Stimulated activated CD8-positive, alpha-beta memory T cell treated with anti-CD3 and anti-CD28 coated beads, Interleukin-7, amount 100 ng/mL, for 48 hours (primary cell): Measurements from ENCODE around the gene ARID3A.
"Not testable (repeated sequence)": the region's sequence is repeated elsewhere in the genome, so short reads cannot be mapped to it uniquely, and the experiment has no call there.

ENCODE experiments used
- DNase-seq, 2 donors: peaks; one replicate each; pipeline ENCODE4 v3.0.0-alpha.2; 2020; ENCODE audit warnings: low read depth in 1 of 2; ENCODE audit errors: extremely low read depth in 1 of 2

The ARID3A gene

GRCh38 chr19:891421-892200, 34.2 kb upstream of the ARID3A start:
- not testable (repeated sequence) for DNase-seq

GRCh38 chr19:892243-892893, 33.5 kb upstream of the ARID3A start:
- no peak for DNase-seq

GRCh38 chr19:892894-893689, 32.7 kb upstream of the ARID3A start, which contains the start of the genes MED16 and RNU6-9:
MED16 (minus strand) TSS chr19:893187; CDS start chr19:891131, 2,056 bp downstream.
RNU6-9 (plus strand) TSS chr19:893484.
- DNase-seq, result peak; percentile 70 to 81

- DNase-seq, result no peak
Measured at GRCh38 chr19:896434-896833, 29.4 kb upstream of the ARID3A start.

GRCh38 chr19:896999-897398, 28.8 kb upstream of the ARID3A start:
- DNase-seq, result no peak

GRCh38 chr19:897442-898039, 28.3 kb upstream of the ARID3A start:
- no peak for DNase-seq

GRCh38 chr19:898663-899062, 27.2 kb upstream of the ARID3A start:
- no peak for DNase-seq

GRCh38 chr19:899336-900042, 26.3 kb upstream of the ARID3A start:
- DNase-seq, result no peak

GRCh38 chr19:900043-900301, 25.9 kb upstream of the ARID3A start:
- DNase-seq, result no peak

GRCh38 chr19:900302-901111, 25.3 kb upstream of the ARID3A start:
- DNase-seq, result no peak

GRCh38 chr19:901216-902092, 24.4 kb upstream of the ARID3A start:
- DNase-seq, result no peak

GRCh38 chr19:902093-902370, 23.8 kb upstream of the ARID3A start:
- no peak for DNase-seq

- no peak for DNase-seq
Measured at GRCh38 chr19:902446-903226, 23.2 kb upstream of the ARID3A start.

GRCh38 chr19:903266-903797, 22.5 kb upstream of the ARID3A start:
- DNase-seq, result no peak

GRCh38 chr19:904545-904944, 21.3 kb upstream of the ARID3A start:
- no peak for DNase-seq

- no peak for DNase-seq
Measured at GRCh38 chr19:906480-906879, 19.4 kb upstream of the ARID3A start.

- DNase-seq, result no peak
Measured at GRCh38 chr19:907183-907853, 18.5 kb upstream of the ARID3A start.
